HL-60/S4 treated with retinoic acid at 250 ng/mL for 4 days and 3 days (cell line): ENCODE data around the gene SCFD2.
"Not testable (repeated sequence)": the region's sequence is repeated elsewhere in the genome, so short reads cannot be mapped to it uniquely, and the experiment has no call there.

Source experiments
- in situ Hi-C: fragments of 300-500 bp; cut with MboI; formaldehyde crosslinking; loops from 2 replicates; pipeline ENCODE4 v1.7.0; 2022; ENCODE audit warnings: low sequenced_read_pairs

The SCFD2 gene

GRCh38 chr4:53346920-53347852 is 18.7 kb downstream of the SCFD2 start:
- in situ Hi-C loops = no loop called here

- in situ Hi-C loops = not testable (repeated sequence)
These were observed 19.5 kb downstream of the SCFD2 start for GRCh38 chr4:53346392-53346791.

- in situ Hi-C loops = not testable (repeated sequence)
These were observed 25.7 kb downstream of the SCFD2 start for GRCh38 chr4:53340145-53340544.

GRCh38 chr4:53334916-53335315 is 30.9 kb downstream of the SCFD2 start:
- in situ Hi-C loops = not testable (repeated sequence)

- in situ Hi-C loops = no loop called here
These were observed 39.3 kb downstream of the SCFD2 start for GRCh38 chr4:53326535-53326934.

- in situ Hi-C loops = no loop called here
These were observed 43.2 kb downstream of the SCFD2 start for GRCh38 chr4:53322696-53323095.

GRCh38 chr4:53321984-53322289 is 43.9 kb downstream of the SCFD2 start:
- in situ Hi-C loops = no loop called here

- in situ Hi-C loops = no loop called here
These were observed 44.5 kb downstream of the SCFD2 start for GRCh38 chr4:53321151-53321983.

- in situ Hi-C loops = no loop called here
These were observed 50.6 kb downstream of the SCFD2 start for GRCh38 chr4:53315300-53315699.

GRCh38 chr4:53314252-53314651 is 51.6 kb downstream of the SCFD2 start:
- in situ Hi-C loops = no loop called here

- in situ Hi-C loops = no loop called here
These were observed 52.4 kb downstream of the SCFD2 start for GRCh38 chr4:53313510-53313909.

- in situ Hi-C loops = no loop called here
These were observed 56.4 kb downstream of the SCFD2 start for GRCh38 chr4:53309321-53310040.

GRCh38 chr4:53307819-53308780 is 57.8 kb downstream of the SCFD2 start:
- in situ Hi-C loops = no loop called here

- in situ Hi-C loops = no loop called here
These were observed 58.7 kb downstream of the SCFD2 start for GRCh38 chr4:53307210-53307609.

GRCh38 chr4:53306729-53307128 is 59.1 kb downstream of the SCFD2 start:
- in situ Hi-C loops = no loop called here

- in situ Hi-C loops = not testable (repeated sequence)
These were observed 73.7 kb downstream of the SCFD2 start for GRCh38 chr4:53292209-53292608.

- in situ Hi-C loops = no loop called here
These were observed 84.4 kb downstream of the SCFD2 start for GRCh38 chr4:53281438-53281837.

GRCh38 chr4:53280846-53281245 is 85.0 kb downstream of the SCFD2 start:
- in situ Hi-C loops = no loop called here

- in situ Hi-C loops = no loop called here
These were observed 91.1 kb downstream of the SCFD2 start for GRCh38 chr4:53274609-53275268.

- in situ Hi-C loops = no loop called here
These were observed 92.1 kb downstream of the SCFD2 start for GRCh38 chr4:53273726-53274125.
